GM04503 (cell line): ENCODE results near the gene UTS2R.
"Not testable (repeated sequence)": the region's sequence is repeated elsewhere in the genome, so short reads cannot be mapped to it uniquely, and the experiment has no call there.

ENCODE experiments used
- DNase-seq: peaks from one replicate; pipeline ENCODE4 v3.0.0-alpha.2; 2012; ENCODE audit warnings: low read depth

Gene UTS2R

GRCh38 chr17:82354804-82355308 lies 16.7 kb upstream of the UTS2R start:
- no peak for DNase-seq

- no peak for DNase-seq
These were observed 15.7 kb upstream of the UTS2R start for GRCh38 chr17:82355770-82356427.

- DNase-seq = no peak
These were observed 14.7 kb upstream of the UTS2R start for GRCh38 chr17:82356845-82357355.

GRCh38 chr17:82357394-82357793 lies 14.2 kb upstream of the UTS2R start:
- DNase-seq = no peak

DNA sequence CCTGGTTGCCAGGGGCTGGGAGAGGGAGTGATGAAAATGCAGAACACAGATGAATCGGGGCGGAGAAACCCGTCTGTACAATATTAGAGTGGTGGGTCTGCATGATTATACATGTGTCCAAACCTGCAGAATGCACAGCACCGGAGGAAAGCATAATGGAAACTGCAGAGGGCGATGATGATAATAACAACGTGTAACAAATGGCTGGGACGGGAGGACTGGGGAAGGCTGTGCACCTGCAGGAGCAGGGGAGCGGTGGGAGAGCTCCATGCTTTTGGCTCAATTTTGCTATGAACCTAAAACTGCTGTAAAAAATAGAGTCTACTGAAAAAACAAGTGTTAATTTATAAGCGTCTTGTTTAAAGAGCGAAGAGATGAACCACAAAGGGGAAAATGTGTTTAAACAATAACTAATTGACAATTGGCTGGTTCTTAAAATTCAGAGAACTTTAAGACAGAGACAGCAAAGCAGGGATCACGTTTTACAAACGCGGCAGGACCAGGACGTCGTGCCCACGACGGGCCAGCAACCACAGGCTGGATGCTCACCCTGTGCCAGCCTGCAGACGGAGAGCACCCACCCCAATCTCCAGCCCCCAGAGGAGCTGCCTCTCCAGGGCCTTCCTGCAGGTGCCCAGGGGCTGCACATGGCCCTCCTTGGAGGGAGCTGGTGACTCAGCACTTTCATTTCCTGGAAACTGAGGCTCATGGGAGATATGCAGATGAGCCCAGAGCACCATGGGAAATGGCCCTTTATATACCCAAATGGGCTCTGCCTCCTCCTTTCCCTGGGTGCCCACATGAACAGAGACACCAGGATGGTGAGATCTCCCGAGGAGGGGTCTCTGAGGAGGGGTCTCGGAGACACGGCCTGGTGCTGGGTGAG lies 12.9 kb upstream of the UTS2R start, which contains the start of gene TEX19:
Gene TEX19 (plus strand): TSS at position 783 of the 886 bp plus-strand sequence. CDS start 2,904 bp downstream, outside the sequence.
- no peak for DNase-seq

DNA sequence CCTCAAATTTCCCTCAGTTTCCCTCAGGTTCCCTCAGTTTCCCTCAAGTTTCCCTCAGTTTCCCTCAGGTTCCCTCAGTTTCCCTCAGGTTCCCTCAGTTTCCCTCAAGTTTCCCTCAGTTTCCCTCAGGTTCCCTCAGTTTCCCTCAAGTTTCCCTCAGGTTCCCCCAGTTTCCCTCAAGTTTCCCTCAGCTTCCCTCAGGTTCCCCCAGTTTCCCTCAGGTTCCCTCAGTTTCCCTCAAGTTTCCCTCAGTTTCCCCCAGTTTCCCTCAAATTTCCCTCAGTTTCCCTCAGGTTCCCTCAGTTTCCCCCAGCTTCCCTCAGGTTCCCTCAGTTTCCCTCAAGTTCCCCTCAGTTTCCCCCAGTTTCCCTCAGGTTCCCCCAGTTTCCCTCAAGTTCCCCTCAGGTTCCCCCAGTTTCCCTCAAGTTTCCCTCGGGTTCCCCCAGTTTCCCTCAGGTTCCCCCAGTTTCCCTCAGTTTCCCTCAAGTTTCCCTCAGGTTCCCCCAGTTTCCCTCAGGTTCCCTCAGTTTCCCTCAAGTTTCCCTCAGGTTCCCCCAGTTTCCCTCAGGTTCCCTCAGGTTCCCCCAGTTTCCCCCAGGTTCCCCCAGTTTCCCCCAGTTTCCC lies 12.0 kb upstream of the UTS2R start:
- DNase-seq = not testable (repeated sequence)

GRCh38 chr17:82361885-82362633 lies 9.5 kb upstream of the UTS2R start:
- no peak for DNase-seq

- no peak for DNase-seq
These were observed 5.8 kb upstream of the UTS2R start for GRCh38 chr17:82365606-82366295.

GRCh38 chr17:82366749-82367148 lies 4.8 kb upstream of the UTS2R start:
- no peak for DNase-seq

GRCh38 chr17:82367724-82368524 lies 3.6 kb upstream of the UTS2R start:
- DNase-seq = no peak

GRCh38 chr17:82369211-82369610 lies 2.4 kb upstream of the UTS2R start:
- no peak for DNase-seq

- no peak for DNase-seq
These were observed 863 bp upstream of the UTS2R start for GRCh38 chr17:82370471-82371332.

DNA sequence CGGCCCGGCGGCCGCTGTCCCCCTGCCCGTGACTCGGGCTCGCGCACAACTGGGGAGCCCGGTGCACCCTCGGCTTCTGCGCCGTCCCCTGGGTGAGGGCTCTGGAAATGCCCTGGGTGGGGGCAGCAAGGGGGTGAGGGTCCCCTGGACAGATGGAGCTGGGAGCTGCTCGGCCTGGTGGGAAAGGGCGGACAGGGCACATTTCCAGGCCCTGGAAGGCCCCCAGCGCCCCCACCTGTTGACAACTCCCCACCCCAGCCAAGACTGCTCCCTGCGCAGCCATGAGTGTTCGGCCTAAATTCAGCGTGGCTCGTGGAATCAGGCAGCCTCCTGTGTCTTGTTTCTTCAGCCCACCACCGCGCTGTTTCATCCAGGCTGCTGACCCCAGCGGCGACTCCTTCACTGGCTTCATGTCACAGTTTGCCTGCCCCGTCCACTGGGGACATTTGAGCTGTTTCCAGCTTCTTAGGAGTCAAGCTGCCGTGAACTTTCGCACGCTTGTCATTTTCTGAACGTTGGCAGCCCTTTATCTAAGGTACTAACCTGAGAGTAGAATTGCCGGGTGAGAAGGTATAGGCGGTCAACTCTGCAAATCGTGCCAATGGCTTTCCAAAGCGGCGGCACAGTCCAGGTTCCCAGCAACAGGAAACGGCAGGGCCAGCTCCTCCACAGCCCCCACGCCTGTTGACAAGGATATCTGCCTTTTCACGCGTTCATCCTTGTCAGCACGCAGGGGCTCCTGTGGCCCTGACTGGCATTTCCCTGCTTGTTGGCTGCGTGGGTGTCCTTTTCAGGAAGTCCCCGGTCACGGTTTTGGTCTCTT lies 895 bp downstream of the UTS2R start:
- no peak for DNase-seq

- DNase-seq = not testable (repeated sequence)
These were observed 1.5 kb downstream of the UTS2R start for GRCh38 chr17:82373072-82373452.

DNA sequence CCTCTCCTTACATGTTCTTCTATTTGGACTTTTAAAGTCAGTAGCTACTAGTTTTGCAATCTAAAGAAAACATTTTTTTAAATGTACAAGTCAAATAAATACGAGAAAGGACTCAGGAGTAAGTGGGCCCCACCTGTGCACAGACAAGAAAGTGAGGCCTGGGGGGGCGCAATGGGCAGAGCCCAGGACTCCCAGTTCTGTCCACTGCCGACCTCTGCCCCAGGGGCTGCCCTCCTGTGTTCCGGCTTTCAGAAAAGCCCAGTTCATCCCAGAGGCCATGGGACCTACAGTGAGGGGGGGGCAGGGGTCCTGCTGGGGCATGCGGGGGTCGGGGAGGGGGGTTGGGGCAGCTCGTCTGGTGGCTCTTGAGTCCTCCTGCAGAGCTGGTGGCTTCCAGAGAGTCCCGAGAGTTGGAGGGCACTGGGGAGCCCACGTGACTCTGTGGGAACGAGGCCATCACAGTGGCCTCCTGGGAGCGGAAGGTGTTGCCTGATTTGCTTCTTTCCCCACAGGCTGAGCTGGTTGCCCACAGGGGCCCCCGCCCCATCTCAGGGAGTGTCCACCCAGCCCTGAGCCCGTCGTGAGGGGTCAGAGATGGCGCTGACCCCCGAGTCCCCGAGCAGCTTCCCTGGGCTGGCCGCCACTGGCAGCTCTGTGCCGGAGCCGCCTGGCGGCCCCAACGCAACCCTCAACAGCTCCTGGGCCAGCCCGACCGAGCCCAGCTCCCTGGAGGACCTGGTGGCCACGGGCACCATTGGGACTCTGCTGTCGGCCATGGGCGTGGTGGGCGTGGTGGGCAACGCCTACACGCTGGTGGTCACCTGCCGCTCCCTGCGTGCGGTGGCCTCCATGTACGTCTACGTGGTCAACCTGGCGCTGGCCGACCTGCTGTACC lies 2.4 kb downstream of the UTS2R start:
- no peak for DNase-seq

- no peak for DNase-seq
These were observed 3.2 kb downstream of the UTS2R start for GRCh38 chr17:82374626-82375331.
